GM19239 (cell line): ENCODE data around the gene PNKP.

Source experiments
- DNase-seq: peaks from one replicate; pipeline ENCODE4 v3.0.0; 2011; ENCODE audit warnings: low spot score; ENCODE audit not compliant: insufficient read length
- FAIRE-seq: peaks from 2 replicates; lab custom pipeline; 2011; peaks lifted over from hg19 to GRCh38; lab: Jason Lieb, UNC

The PNKP gene

GRCh38 chr19:49861541-49862378, 5.6 kb downstream of the PNKP start:
- no peak for DNase-seq
- FAIRE-seq, result no peak

GRCh38 chr19:49861107-49861506, 6.3 kb downstream of the PNKP start:
- FAIRE-seq, result no peak
- DNase-seq, result no peak

DNA sequence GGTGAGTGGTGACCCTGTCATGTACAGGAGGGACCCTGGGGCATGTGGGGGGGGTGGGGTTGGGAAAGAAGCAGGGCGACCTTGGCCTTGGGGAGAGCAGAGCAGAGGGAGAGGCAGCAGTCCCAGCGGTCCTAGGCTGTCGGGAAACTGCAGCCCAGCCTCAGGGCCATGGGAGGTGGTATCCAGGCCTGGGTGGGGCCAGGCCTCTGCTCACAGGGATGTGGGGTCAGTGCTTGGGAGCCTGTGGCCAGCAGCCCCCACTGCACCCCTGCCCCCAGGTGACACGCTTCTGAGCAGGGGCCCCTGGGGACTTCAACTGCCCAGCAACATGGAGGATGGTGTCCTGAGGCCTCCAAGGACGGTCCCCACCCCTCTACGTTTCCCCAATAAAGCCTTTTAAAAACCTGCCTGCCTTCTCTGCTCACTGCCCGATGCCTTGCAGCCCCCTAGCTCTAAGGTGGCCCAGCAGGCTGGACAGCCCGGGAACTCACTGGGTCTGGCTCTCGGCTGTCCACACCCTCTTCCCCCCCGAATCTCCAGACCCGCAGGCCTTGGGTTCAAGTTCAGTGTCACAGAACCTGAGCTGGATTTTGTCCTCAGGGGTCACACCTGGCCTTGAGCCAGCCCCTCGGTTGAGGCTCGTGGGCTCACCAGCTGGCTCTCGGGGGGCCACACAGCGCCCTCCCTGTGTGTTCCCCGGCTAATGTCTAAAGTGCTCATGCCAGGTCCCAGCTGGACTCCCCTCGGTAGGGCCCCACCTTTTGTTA, 6.9 kb downstream of the PNKP start:
- FAIRE-seq (no peak), DNase-seq (no peak)

GRCh38 chr19:49859682-49860335, 7.6 kb downstream of the PNKP start:
- DNase-seq, result no peak
- no peak for FAIRE-seq

DNA sequence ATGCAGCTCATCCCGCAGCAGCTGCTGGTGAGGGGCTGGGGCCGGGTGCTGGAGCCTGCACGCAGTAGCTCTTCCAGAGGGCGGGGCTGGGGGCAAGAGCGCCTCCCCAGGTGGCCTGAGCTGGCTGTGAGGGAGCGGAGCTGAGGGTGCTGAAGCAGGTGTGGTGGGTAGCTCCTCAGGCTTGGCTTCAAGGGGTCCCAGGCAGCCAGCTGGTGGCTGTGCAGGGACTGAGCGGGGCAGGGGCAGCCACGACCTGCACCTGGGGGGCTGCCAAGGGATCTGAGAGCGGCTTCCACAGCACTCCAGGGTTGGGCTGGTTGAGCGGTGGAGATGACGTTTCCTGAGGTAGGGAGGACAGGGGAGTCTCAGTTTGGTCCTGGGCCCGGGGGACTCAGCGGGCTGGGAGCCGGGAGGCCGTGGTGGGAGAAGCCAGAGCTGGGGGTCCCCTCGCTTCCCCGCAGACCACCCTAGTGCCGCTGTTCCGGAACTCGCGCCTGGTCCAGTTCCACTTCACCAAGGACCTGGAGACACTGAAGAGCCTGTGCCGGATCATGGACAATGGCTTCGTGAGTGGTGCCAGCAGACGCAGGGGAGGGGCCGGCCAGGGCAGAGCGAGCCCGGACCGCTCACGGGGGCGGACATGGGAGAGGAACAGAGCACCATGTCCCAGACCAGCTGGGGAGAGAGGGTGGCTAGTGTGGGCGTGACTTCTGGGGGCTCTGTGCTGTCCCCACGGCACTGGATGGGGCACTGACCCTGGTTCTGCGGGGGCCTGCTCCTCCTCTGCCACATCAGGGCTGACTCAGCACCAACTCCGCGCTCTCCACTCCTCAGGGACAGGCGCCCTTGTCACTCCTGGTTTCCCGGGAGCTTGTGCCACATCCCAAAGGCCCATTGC, 9.0 kb downstream of the PNKP start:
- FAIRE-seq (no peak), DNase-seq (no peak)

GRCh38 chr19:49857838-49858087, 9.6 kb downstream of the PNKP start:
- no peak for FAIRE-seq
- no peak for DNase-seq

DNA sequence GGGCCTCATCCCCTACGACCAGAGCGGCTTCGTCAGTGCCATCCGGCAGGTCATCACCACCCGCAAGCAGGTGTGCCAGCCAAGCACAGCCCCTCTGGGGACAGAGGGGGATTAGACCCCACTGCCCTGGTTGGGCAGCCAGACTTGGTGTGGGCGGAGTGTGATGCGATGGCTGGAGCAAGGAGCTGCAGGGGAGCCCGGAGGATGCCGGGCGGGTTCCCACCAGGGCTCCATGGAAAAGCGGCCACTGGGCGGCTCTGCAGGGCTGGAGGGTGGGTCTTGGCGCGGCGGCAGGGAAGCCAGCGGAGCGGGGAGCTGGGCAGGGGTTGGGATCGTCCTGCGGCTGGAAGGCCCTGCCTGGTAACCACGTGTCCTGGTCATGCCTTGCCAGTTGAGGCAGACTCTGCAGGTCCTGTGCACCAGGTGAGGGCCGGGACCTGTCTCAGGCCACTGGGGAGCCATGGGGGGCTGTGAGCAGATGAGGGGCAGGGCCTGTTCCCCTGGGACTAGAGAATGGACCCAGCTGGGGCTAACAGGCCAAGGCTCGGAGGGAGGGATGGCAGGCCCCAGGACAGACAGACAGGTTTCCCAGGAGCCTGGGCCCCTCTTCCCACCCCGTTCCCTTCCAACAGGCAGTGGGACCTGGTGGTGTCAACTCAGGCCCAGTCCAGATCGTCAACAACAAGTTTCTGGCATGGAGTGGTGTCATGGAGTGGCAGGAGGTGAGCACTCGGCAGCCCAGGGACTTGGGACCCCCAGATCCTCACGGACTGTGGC, 10.1 kb downstream of the PNKP start:
- FAIRE-seq, result no peak
- DNase-seq, result no peak

- no peak for FAIRE-seq
- DNase-seq, result no peak
These were observed 10.8 kb downstream of the PNKP start for GRCh38 chr19:49856574-49857021.

GRCh38 chr19:49855676-49856573, 11.5 kb downstream of the PNKP start:
- FAIRE-seq, result no peak

GRCh38 chr19:49855277-49855675, 12.1 kb downstream of the PNKP start:
- DNase-seq (no peak), FAIRE-seq (no peak)

More at GRCh38 chr19:49855676-49856573, 11.5 kb downstream of the PNKP start:
- DNase-seq, result no peak

- DNase-seq, result no peak
- no peak for FAIRE-seq
These were observed 12.8 kb downstream of the PNKP start for GRCh38 chr19:49854378-49855263.

GRCh38 chr19:49853852-49854377, 13.5 kb downstream of the PNKP start:
- FAIRE-seq, result no peak
- DNase-seq, result no peak

- DNase-seq, result no peak
- FAIRE-seq, result no peak
These were observed 14.7 kb downstream of the PNKP start for GRCh38 chr19:49852631-49853126.

GRCh38 chr19:49851456-49852259, 15.7 kb downstream of the PNKP start:
- FAIRE-seq (no peak), DNase-seq (no peak)

DNA sequence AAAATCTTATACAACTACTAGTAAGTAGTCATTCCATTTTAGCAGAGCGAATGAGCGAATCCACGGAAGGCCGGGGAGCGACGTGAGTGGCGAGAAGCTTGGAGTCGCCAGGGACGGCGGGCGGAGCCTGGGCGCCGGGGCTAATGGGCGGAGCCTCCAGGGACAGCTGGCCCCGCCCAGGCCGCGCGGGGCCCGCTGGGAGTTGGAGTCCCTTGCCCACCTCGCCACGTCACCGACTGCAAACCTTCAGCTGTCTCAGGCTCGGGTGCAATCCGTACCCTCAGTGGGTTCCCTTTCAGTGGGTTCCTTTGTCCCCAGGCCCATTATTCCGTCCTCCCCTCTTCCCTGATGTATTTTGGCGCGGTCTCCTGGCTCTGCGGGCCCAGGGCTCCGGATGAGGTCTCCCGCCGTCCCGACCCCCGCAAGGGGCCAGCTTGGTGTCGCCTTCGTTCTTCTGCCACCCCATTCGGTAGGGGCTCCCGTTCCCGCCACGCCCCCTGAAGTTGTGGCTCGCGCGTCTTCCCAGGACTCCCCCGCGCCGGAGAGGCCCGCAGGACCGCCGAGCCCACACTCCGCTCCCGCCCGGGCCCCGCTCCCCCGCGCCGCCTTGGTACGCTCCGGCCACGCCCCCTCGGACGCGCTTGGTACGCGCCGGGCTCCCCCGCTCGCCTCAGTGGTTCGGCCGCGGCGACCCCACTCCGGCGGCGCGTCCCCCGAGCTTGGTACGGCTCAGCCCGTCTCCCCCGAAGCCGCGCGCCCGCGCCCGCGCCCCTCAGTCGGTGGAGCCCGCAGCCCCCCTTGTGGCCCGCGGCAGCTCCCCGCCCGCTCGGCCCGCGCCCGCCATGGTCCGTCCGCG, 16.7 kb downstream of the PNKP start, which contains the start of gene PTOV1:
Gene PTOV1 (plus strand): TSS at position 673 of the 856 bp plus-strand sequence.
- DNase-seq (peak; percentile 97), FAIRE-seq (peak; percentile 88)

- DNase-seq (no peak), FAIRE-seq (no peak)
These were observed 17.2 kb downstream of the PNKP start for GRCh38 chr19:49850221-49850486.
